ENCODE data around the gene CLDN19. TPM values are rescaled to one million over a fixed set of nuclear protein-coding genes. Genes with fewer than 3 reads are reported as not detected.

CLDN19 gene
- total RNA-seq, 1 experiment from 2014 or later: not detected

DNA sequence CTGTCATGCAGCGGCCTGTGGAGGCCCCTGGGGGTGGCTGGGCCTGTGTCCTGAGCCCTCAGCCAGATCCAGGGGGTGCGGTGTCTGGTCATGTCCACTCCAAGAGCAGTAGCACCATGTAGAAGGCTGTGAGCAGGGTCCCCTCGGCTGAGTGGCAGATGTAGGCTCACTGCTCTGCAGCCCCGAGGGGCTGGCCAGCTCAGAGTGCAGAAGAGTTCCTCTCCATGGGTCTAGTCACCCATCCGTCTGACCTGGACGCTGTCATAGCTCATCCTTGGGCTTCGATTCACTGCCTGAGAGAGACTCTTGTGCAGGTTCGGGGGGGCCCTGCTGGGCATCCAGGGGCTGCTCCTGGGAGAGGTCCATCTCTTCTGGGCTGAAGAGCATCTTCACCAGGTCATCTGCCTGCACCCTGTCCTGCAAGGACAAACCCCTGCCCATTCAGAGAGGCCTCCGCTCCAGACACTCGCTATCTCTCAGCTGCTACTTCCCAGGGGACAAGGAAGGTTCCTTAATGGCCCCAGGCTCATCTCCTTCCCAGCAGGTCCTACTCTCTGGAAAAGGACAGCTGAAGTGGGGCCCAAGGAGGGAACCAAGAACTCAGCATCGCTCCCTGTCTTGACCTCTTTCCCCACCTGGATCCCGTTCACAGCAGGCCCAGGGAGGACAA lies 6.5 kb upstream of the CLDN19 start:
- CTCF ChIA-PET: interaction anchor here (1.4 kb wide), 1 partner anchor 168 kb away, joined by 6 read pairs; no protein-coding TSS in a partner anchor
- TF ChIP-seq, protein P1, sequence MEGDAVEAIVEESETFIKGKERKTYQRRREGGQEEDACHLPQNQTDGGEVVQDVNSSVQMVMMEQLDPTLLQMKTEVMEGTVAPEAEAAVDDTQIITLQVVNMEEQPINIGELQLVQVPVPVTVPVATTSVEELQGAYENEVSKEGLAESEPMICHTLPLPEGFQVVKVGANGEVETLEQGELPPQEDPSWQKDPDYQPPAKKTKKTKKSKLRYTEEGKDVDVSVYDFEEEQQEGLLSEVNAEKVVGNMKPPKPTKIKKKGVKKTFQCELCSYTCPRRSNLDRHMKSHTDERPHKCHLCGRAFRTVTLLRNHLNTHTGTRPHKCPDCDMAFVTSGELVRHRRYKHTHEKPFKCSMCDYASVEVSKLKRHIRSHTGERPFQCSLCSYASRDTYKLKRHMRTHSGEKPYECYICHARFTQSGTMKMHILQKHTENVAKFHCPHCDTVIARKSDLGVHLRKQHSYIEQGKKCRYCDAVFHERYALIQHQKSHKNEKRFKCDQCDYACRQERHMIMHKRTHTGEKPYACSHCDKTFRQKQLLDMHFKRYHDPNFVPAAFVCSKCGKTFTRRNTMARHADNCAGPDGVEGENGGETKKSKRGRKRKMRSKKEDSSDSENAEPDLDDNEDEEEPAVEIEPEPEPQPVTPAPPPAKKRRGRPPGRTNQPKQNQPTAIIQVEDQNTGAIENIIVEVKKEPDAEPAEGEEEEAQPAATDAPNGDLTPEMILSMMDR (conservative IDR thresholded peaks at IDR 0.05; ENCODE audit: low read depth, low read length): no peak
- no peak for TF ChIP-seq EZH2 (IDR thresholded peaks at IDR 0.05; ENCODE audit: borderline replicate concordance, low read depth, low read length, poor library complexity, severe bottlenecking)
- DNase-seq (ENCODE audit: low spot score): no peak
- Histone ChIP-seq H3K4me3 (ENCODE audit: low read depth, low read length, poor library complexity, severe bottlenecking) (no peak overlapping the region), H3K27me3 (replicated peaks; ENCODE audit: insufficient read depth, low read depth, low read length, poor library complexity) (no peaks in the 10 kb centered on the region), H3K27ac (ENCODE audit: low read depth, low read length, poor library complexity, severe bottlenecking) (no peak overlapping the region), H3K9me3 (ENCODE audit: low read depth, low read length, poor library complexity, severe bottlenecking) (no peaks in the 10 kb centered on the region), H3K4me1 (ENCODE audit: insufficient read depth, low read length, poor library complexity, severe bottlenecking) (no peaks in the 10 kb centered on the region), H3K36me3 (ENCODE audit: insufficient read depth, low read length, poor library complexity, severe bottlenecking) (peaks cover 35% of the 10 kb centered on the region)
- no TSS peak for BruUV-seq (replicated peaks)
- POLR2A ChIA-PET (ENCODE audit: low non-redundant PET): no interaction called here
- intact Hi-C loops (cut with micrococcal nuclease; ENCODE audit: unreplicated experiment): loop anchor here (1.0 to 10.0 kb wide), 2 partner anchors 168 to 402 kb away; no protein-coding TSS in a partner anchor

DNA sequence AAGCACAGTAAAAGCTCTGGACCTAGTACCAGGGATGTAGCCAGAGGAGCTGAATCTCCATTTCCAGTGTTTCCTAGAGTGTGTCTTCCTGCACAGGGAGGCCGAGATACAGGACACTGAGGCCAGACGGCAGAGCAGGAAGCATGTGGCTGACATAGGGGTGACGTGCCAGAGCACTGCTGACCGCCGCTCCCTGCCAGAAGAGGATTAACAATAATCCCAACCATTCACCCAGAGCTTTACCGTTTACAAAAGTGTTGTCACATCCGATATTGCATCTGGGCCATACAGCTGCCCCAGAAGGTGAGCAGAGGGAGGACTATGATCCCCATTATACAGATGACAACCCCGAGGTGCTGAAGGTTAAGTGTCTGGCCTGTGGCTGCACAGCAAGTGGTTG lies 5.8 kb upstream of the CLDN19 start:
- no peaks in the 10 kb centered on the region for H3K27me3 ChIP-seq (replicated peaks; ENCODE audit: insufficient read depth, low read depth, low read length, poor library complexity)
- peaks cover 35% of the 10 kb centered on the region for H3K36me3 ChIP-seq (ENCODE audit: insufficient read depth, low read length, poor library complexity, severe bottlenecking)
- no peak for TF ChIP-seq EZH2 (IDR thresholded peaks at IDR 0.05; ENCODE audit: borderline replicate concordance, low read depth, low read length, poor library complexity, severe bottlenecking)
- TF ChIP-seq, protein P1 (conservative IDR thresholded peaks at IDR 0.05; ENCODE audit: low read depth, low read length): no peak
- no peak overlapping the region for H3K27ac ChIP-seq (ENCODE audit: low read depth, low read length, poor library complexity, severe bottlenecking)
- no peak for DNase-seq (ENCODE audit: low spot score)
- ChIA-PET POLR2A (ENCODE audit: low non-redundant PET) (no interaction called here), CTCF (interaction anchor here (1.4 kb wide), 1 partner anchor 168 kb away, joined by 6 read pairs; no protein-coding TSS in a partner anchor)
- intact Hi-C loops (cut with micrococcal nuclease; ENCODE audit: unreplicated experiment): loop anchor here (10.0 kb wide), 1 partner anchor 401 kb away; no protein-coding TSS in a partner anchor
- BruUV-seq (replicated peaks): no TSS peak
- H3K4me3 ChIP-seq (ENCODE audit: low read depth, low read length, poor library complexity, severe bottlenecking): no peak overlapping the region
- peaks cover 2% of the 10 kb centered on the region for H3K4me1 ChIP-seq (ENCODE audit: insufficient read depth, low read length, poor library complexity, severe bottlenecking)
- no peaks in the 10 kb centered on the region for H3K9me3 ChIP-seq (ENCODE audit: low read depth, low read length, poor library complexity, severe bottlenecking)

DNA sequence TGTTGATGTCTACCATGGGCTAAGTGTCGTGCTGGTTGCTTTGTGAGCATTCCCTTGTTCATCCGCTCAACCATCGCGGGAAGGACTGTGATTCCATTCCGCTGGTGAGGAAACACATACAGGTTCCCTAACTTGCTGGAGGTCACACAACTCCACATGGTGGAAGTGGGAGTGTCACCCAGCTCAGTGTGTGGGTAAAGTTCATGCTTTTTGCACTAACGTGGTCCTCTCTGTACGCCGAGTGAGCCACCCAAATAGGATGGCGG lies 4.0 kb upstream of the CLDN19 start:
- no peak overlapping the region for H3K4me3 ChIP-seq (ENCODE audit: low read depth, low read length, poor library complexity, severe bottlenecking)
- peaks cover 11% of the 10 kb centered on the region for H3K4me1 ChIP-seq (ENCODE audit: insufficient read depth, low read length, poor library complexity, severe bottlenecking)
- ChIA-PET POLR2A (ENCODE audit: low non-redundant PET) (no interaction called here), CTCF (no interaction called here)
- peaks cover 24% of the 10 kb centered on the region for H3K36me3 ChIP-seq (ENCODE audit: insufficient read depth, low read length, poor library complexity, severe bottlenecking)
- intact Hi-C loops (cut with micrococcal nuclease; ENCODE audit: unreplicated experiment): loop anchor here (10.0 kb wide), 1 partner anchor 399 kb away; no protein-coding TSS in a partner anchor
- no peak for DNase-seq (ENCODE audit: low spot score)
- no TSS peak for BruUV-seq (replicated peaks)
- H3K27ac ChIP-seq (ENCODE audit: low read depth, low read length, poor library complexity, severe bottlenecking): no peak overlapping the region
- H3K9me3 ChIP-seq (ENCODE audit: low read depth, low read length, poor library complexity, severe bottlenecking): no peaks in the 10 kb centered on the region
- TF ChIP-seq, protein P1 (conservative IDR thresholded peaks at IDR 0.05; ENCODE audit: low read depth, low read length): no peak
- TF ChIP-seq EZH2 (IDR thresholded peaks at IDR 0.05; ENCODE audit: borderline replicate concordance, low read depth, low read length, poor library complexity, severe bottlenecking): no peak
- no peaks in the 10 kb centered on the region for H3K27me3 ChIP-seq (replicated peaks; ENCODE audit: insufficient read depth, low read depth, low read length, poor library complexity)
